Measurements from ENCODE around the gene SBK3. TPM values are rescaled to one million over a fixed set of nuclear protein-coding genes. Genes with fewer than 3 reads are reported as not detected.
"Not testable (repeated sequence)": the region's sequence is repeated elsewhere in the genome, so short reads cannot be mapped to it uniquely, and the experiment has no call there.

SBK3 gene
- polyA plus RNA-seq, 12 donors = 0.12 to 0.46 (median 0.18) TPM; not detected in 9

GRCh38 chr19:55519451-55520311, 25.7 kb downstream of the SBK3 start:
- no peak for DNase-seq

GRCh38 chr19:55516878-55517620, 28.3 kb downstream of the SBK3 start:
- DNase-seq = peak; percentile 93

- no peak for DNase-seq
Measured at GRCh38 chr19:55508120-55508519, 37.2 kb downstream of the SBK3 start.

- no peak for DNase-seq
Measured at GRCh38 chr19:55504981-55505380, 40.4 kb downstream of the SBK3 start.

- no peak for DNase-seq
Measured at GRCh38 chr19:55504252-55504603, 41.1 kb downstream of the SBK3 start.

GRCh38 chr19:55503502-55504251, 41.7 kb downstream of the SBK3 start:
- DNase-seq = peak; percentile 94

- DNase-seq = no peak
Measured at GRCh38 chr19:55503157-55503501, 42.2 kb downstream of the SBK3 start.

- DNase-seq = no peak
Measured at GRCh38 chr19:55502197-55502952, 43.0 kb downstream of the SBK3 start.

GRCh38 chr19:55500368-55500952, 44.9 kb downstream of the SBK3 start:
- DNase-seq = no peak

- no peak for DNase-seq
Measured at GRCh38 chr19:55498246-55498840, 47.0 kb downstream of the SBK3 start.

- DNase-seq = no peak
Measured at GRCh38 chr19:55497763-55498162, 47.6 kb downstream of the SBK3 start.

GRCh38 chr19:55496820-55497219, 48.5 kb downstream of the SBK3 start:
- DNase-seq = not testable (repeated sequence)

GRCh38 chr19:55495646-55496349, 49.5 kb downstream of the SBK3 start:
- no peak for DNase-seq

- DNase-seq = no peak
Measured at GRCh38 chr19:55494172-55494761, 51.1 kb downstream of the SBK3 start.

- DNase-seq = no peak
Measured at GRCh38 chr19:55493645-55494171, 51.6 kb downstream of the SBK3 start.

- peak; percentile 89 for DNase-seq
Measured at GRCh38 chr19:55493052-55493644, 52.2 kb downstream of the SBK3 start.

GRCh38 chr19:55492362-55492944, 52.9 kb downstream of the SBK3 start:
- DNase-seq = no peak

- DNase-seq = no peak
Measured at GRCh38 chr19:55491546-55492360, 53.6 kb downstream of the SBK3 start.
